Measurements from ENCODE around the gene RADIL. TPM values are rescaled to one million over a fixed set of nuclear protein-coding genes. Genes with fewer than 3 reads are reported as not detected.
A peak's percentile ranks its signal among the peaks of the same experiment; 100 is the strongest.

Gene RADIL
- total and polyA plus RNA-seq, 11 donors: 1.1 to 9.0 (median 3.4) TPM

DNA sequence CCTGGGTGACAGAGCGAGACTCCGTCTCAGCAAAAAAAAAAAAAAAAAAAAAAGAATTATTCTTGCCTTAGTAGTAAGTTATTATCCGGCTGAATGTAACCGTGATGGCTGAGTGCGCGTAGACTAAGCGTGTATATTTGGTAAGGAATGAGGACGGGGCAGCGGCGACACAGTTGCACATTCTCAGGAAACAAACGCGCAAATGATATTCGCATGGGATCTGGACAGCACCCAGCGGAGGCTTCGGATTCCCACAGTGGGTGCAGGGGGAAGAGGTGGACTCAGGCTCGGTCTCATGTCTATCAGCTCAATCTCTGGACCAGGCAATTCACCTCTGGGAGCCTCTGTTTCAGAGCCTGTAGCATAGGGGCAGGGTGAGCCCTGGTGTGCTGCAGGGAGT, 50.8 kb downstream of the RADIL start:
- Histone ChIP-seq H3K36me3 (peaks cover 0 to 23% (median 0%) of the 10 kb centered on the region in 9 donors), H3K4me1 (peaks cover 0 to 15% (median 0%) of the 10 kb centered on the region in 12 donors), H3K4me3 (no peak overlapping the region), H3K9me3 (no peaks in the 10 kb centered on the region), H3K27ac (peak overlapping the region in 1 of 12 donors; percentile 47), H3K27me3 (no peaks in the 10 kb centered on the region)
- 92 to 95% (median 94%) methylated on average over 16 of the region's 16 CpGs for WGBS, 4 donors
- no peak for TF ChIP-seq CTCF (IDR thresholded peaks at IDR 0.05)
- no peak for TF ChIP-seq POLR2A (IDR thresholded peaks at IDR 0.05)
- ATAC-seq (no peak), DNase-seq (no peak)
- intact Hi-C loops (cut with DNase I): loop anchor here in 5 of 10 donors (5.0 to 10.0 kb wide), 3 partner anchors 50 to 252 kb away; partner anchors contain the start of gene RADIL (in 4 of the 5)

DNA sequence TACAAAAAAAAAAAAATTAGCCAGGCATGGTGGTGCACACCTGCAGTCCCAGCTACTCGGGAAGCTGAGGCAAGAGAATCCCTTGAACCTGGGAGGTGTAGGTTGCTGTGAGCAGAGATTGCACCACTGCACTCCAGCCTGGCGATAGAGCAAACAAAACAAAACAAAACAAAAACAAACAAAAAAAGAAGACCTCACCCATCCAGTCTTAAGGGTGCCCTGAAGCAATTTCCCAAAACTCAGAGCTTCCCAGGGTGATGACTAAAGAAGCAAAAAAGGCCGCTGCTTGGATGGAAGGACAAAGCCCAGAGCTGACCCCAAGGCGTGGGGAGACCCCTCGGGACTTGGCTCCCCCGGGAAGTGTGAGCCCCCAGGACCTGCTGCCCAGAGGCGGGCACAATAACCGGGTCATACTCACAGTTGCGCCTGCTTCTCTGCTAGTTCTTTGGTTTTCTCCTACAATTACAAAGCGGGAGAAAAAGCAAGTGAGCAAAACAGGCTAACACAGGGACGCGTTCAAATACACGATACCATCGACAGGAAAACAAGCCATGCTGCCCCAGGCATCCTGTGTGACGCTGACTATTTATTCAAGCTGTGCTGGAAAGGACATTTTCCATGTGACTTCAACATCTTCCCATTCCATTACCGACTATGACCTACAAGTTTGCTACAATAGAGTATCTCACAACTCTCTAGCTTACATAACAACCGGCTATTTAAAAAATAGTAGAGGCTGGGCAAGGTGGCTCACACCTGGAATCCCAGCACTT, 51.6 kb downstream of the RADIL start:
- intact Hi-C loops (cut with DNase I): loop anchor here in 6 of 10 donors (2.0 to 10.0 kb wide), 4 partner anchors 50 to 253 kb away; partner anchors contain the start of gene RADIL (in 6 of the 6)
- no peak for TF ChIP-seq POLR2A (IDR thresholded peaks at IDR 0.05)
- TF ChIP-seq CTCF (IDR thresholded peaks at IDR 0.05): no peak
- Histone ChIP-seq H3K27me3 (no peaks in the 10 kb centered on the region), H3K4me3 (no peak overlapping the region), H3K27ac (peak overlapping the region in 3 of 12 donors; percentile 42 to 47 (median 44)), H3K9me3 (no peaks in the 10 kb centered on the region), H3K4me1 (peaks cover 0 to 7% (median 0%) of the 10 kb centered on the region in 12 donors), H3K36me3 (peaks cover 0 to 23% (median 0%) of the 10 kb centered on the region in 9 donors)
- peak in 1 of 4 donors; percentile 48 for ATAC-seq
- DNase-seq: no peak
- WGBS, 4 donors: 67 to 85% (median 74%) methylated on average over 17 of the region's 17 CpGs

GRCh38 chr7:4830176-4830575, 53.3 kb downstream of the RADIL start:
- Histone ChIP-seq H3K9me3 (no peaks in the 10 kb centered on the region), H3K4me3 (no peak overlapping the region), H3K36me3 (peaks cover 0 to 15% (median 0%) of the 10 kb centered on the region in 9 donors), H3K4me1 (peaks cover 0 to 5% (median 0%) of the 10 kb centered on the region in 12 donors), H3K27ac (no peak overlapping the region), H3K27me3 (no peaks in the 10 kb centered on the region)
- DNase-seq (peak; percentile 58 to 84 (median 66)), ATAC-seq (peak; percentile 40 to 88 (median 82))
- WGBS, 4 donors: 36 to 56% (median 42%) methylated on average over 11 to 14 of the region's 14 CpGs
- TF ChIP-seq POLR2A (IDR thresholded peaks at IDR 0.05) (no peak), CTCF (IDR thresholded peaks at IDR 0.05) (peak; percentile 59 to 86 (median 74))
- intact Hi-C loops (cut with DNase I): loop anchor here in 7 of 10 donors (1.0 to 10.0 kb wide), 5 partner anchors 52 to 255 kb away; partner anchors contain the start of gene RADIL (in 7 of the 7)

DNA sequence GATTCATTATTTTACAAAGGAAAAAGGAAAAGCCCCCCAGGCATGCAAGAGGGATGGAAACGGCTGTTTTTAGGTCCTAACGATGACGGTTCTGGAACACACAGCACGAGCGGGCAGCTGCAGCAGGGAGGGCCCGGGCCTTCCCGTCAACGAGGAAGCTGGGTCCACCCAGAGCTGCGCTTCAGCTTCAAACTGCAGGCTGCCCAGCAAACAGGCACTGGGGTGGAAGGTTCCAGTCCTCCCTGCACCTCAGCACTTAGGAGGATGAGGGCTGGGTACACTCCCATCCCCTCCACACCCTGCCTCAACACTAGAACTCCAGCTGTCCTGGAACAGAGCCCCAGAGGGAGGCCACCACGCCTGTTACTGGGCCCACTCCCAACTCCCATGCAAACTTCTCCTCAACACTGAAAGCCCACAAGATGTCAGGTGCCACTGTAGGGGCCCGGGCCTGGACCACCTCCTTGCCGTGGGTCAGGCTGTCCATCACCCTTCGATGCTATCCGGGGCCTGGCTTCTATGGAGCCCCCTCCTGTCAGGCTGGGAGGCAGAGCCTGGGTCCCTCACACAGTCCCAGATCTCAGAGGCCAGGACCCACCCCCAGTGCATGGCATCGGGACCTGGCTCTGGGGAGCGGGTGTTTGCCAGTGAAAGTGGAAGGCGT, 54.7 kb downstream of the RADIL start:
- no peaks in the 10 kb centered on the region for H3K9me3 ChIP-seq
- intact Hi-C loops (cut with DNase I): loop anchor here in 1 of 10 donors (10.0 kb wide), 1 partner anchor 256 kb away; no protein-coding TSS in a partner anchor
- no peak for TF ChIP-seq POLR2A (IDR thresholded peaks at IDR 0.05)
- TF ChIP-seq CTCF (IDR thresholded peaks at IDR 0.05): no peak
- peak overlapping the region in 2 of 12 donors; percentile 28 to 53 for H3K27ac ChIP-seq
- ATAC-seq: peak in 3 of 4 donors; percentile 17 to 54 (median 53)
- 66 to 86% (median 78%) methylated on average over 16 to 17 of the region's 17 CpGs for WGBS, 4 donors
- peaks cover 0 to 5% (median 0%) of the 10 kb centered on the region in 12 donors for H3K4me1 ChIP-seq
- no peaks in the 10 kb centered on the region for H3K27me3 ChIP-seq
- H3K36me3 ChIP-seq: peaks cover 0 to 12% (median 0%) of the 10 kb centered on the region in 9 donors
- H3K4me3 ChIP-seq: no peak overlapping the region
- DNase-seq: no peak

All from heart left ventricle (tissue), 16 donors.